Heart left ventricle (tissue), 13 donors: ENCODE results near the gene NIPBL.

Experiments
- POLR2A ChIP-seq, 2 donors: fragments of 450-650 bp; IDR thresholded peaks; one replicate each; pipeline ENCODE4 v1.6.1; 2017; ENCODE audit warnings: antibody characterized with exemption in 2 of 2, mild to moderate bottlenecking in 2 of 2, moderate library complexity in 2 of 2
- TF ChIP-seq, protein P1 (sequence below), 12 donors: fragments of 200-600 bp; sonication (generic) in 4 of 12; IDR thresholded peaks; one replicate each; pipeline versions ENCODE4 v1.5.0 to v1.8.0; 2018 to 2022; ENCODE audit warnings: antibody characterized with exemption in 12 of 12, mild to moderate bottlenecking in 5 of 12
- donor health status: ischemic (EF 13 %, LVEDD 7.1; RV severe dilation, severe dysfunction).
- donor health status: DM: no; HTN: yes; CAD: no.
- donor health status: DM: no; HTN: no; CAD: no.
- donor health status: ischemic (EF 25% LVEDD 6.9; RV normal size, moderate dysfunction).
- donor health status: ischemic (EF 25% LVEDD 5.7; RV mildly dilated, moderate dysfunction).
- donor health status: ischemic (EF 35%, LVEDD 5.7; RV mildly dilated, moderate dysfunction).
- donor health status: nonischemic (EF 11% LVEDD 7.7; RV severe dilation, severe dysfunction).
- donor health status: DM: yes; HTN: yes; CAD: no.
- donor health status: PGD.
- donor health status: ischemic (EF 29% LVEDD 5.4; RV normal size, mild dysfunction).
- donor health status: nonischemic (EF 23%, LVEDD 6.1; RV moderate dilation, normal function).

DNA sequence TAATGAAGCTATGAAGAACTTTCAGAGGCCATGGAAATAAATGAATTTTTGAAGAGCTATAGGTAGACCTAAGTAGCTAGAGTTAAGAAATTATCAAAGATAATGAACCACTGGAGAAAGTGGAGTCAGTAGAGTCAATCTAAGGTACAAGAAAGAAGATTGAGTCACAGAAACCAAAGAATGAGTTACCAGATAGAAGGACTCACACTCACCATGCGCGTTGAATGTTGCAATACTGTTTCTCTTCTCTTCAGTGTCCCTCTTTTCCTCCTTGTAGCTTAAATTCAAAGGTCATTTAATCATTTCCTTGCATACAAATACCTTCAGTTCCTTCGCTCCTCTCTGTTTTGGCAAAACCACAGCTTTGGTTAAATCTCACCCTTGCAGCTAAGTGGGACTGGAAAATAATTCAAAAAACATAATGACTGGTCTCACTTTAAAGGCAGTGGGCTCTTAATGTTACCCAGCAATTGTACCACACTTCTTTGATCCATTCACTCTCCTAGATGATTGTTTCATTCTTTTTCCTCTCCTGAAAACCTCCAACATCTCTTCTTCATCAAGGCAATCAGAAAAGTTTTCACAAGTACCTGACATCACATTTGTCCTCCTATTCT lies 58.3 kb downstream of the NIPBL start:
- TF ChIP-seq, protein P1, sequence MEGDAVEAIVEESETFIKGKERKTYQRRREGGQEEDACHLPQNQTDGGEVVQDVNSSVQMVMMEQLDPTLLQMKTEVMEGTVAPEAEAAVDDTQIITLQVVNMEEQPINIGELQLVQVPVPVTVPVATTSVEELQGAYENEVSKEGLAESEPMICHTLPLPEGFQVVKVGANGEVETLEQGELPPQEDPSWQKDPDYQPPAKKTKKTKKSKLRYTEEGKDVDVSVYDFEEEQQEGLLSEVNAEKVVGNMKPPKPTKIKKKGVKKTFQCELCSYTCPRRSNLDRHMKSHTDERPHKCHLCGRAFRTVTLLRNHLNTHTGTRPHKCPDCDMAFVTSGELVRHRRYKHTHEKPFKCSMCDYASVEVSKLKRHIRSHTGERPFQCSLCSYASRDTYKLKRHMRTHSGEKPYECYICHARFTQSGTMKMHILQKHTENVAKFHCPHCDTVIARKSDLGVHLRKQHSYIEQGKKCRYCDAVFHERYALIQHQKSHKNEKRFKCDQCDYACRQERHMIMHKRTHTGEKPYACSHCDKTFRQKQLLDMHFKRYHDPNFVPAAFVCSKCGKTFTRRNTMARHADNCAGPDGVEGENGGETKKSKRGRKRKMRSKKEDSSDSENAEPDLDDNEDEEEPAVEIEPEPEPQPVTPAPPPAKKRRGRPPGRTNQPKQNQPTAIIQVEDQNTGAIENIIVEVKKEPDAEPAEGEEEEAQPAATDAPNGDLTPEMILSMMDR (IDR thresholded peaks at IDR 0.05) = no peak
- no peak for TF ChIP-seq POLR2A (IDR thresholded peaks at IDR 0.05)
